Astrocyte of the cerebellum (primary cell): Measurements from ENCODE around the gene CAAP1.
A peak's percentile ranks its signal among the peaks of the same experiment; 100 is the strongest.
"Not testable (repeated sequence)": the region's sequence is repeated elsewhere in the genome, so short reads cannot be mapped to it uniquely, and the experiment has no call there.

Experiments used
- DNase-seq: peaks from one replicate; pipeline ENCODE4 v3.0.0-alpha.2; 2011; ENCODE audit warnings: low read depth
- H3K4me3 ChIP-seq: 2 replicates; pipeline ENCODE4 v1.5.1; 2011; ENCODE audit warnings: mild to moderate bottlenecking, low read depth, low read length, moderate library complexity
- in situ Hi-C: cut with HindIII; loops from 2 replicates; pipeline ENCODE4 v1.10.0; 2017; ENCODE audit warnings: low sequenced_read_pairs
- TF ChIP-seq, protein P1 (sequence below): IDR thresholded peaks from 2 replicates; pipeline ENCODE4 v1.5.1; 2012; ENCODE audit warnings: low read length, low read depth, moderate library complexity, mild to moderate bottlenecking; ENCODE audit errors: missing control alignments

Gene CAAP1

DNA sequence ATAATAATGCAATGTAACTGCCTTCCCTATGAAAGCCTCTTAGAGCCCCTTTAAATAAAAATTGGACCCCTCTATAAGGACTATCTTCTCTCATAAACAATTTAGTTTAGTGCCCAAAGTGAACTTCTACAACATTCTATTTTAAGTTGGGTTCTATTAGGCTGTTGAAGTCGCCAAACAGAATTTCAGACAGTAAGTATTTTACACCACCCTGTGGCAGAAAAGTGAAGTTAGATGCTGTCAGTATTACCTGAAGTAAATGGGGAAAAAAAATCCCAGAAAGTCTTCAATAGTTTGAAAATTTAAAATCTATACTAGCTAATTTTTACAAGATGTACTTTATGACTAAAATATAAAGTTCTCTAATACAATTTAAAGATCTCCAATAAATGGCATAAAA, 29.5 kb downstream of the CAAP1 start:
- DNase-seq, result peak; percentile 6
- no peak overlapping the region for H3K4me3 ChIP-seq
- in situ Hi-C loops, result no loop called here
- TF ChIP-seq, protein P1, sequence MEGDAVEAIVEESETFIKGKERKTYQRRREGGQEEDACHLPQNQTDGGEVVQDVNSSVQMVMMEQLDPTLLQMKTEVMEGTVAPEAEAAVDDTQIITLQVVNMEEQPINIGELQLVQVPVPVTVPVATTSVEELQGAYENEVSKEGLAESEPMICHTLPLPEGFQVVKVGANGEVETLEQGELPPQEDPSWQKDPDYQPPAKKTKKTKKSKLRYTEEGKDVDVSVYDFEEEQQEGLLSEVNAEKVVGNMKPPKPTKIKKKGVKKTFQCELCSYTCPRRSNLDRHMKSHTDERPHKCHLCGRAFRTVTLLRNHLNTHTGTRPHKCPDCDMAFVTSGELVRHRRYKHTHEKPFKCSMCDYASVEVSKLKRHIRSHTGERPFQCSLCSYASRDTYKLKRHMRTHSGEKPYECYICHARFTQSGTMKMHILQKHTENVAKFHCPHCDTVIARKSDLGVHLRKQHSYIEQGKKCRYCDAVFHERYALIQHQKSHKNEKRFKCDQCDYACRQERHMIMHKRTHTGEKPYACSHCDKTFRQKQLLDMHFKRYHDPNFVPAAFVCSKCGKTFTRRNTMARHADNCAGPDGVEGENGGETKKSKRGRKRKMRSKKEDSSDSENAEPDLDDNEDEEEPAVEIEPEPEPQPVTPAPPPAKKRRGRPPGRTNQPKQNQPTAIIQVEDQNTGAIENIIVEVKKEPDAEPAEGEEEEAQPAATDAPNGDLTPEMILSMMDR, result peak; percentile 31

DNA sequence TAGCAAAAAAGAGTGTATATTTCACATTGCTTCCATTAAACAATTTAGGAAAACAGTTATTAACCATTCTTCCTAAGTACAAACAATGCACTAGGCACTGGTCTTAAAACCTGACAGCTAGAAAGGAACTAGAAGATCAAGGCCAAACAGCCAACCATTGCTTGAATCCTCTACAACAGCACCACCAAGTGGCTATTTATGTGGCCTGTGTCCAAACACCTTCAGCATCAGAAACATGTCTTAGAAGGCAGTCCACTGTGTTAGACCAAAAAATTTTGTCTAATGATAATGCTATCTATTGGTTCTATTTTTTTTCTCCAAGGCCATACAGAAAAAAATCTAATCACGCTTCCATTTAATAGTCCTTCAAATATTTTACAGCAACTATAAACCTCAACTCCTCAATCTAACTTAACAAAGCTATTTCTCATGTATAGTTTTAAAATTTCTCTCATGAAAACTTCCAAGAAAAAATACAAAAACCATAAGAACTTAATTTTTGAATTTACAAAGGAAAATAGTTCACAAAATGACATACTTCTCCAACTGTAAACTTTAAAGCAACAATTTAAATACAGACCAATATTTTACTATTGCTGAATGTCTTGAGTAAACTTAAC, 36.1 kb downstream of the CAAP1 start:
- TF ChIP-seq, protein P1, result peak; percentile 64

DNA sequence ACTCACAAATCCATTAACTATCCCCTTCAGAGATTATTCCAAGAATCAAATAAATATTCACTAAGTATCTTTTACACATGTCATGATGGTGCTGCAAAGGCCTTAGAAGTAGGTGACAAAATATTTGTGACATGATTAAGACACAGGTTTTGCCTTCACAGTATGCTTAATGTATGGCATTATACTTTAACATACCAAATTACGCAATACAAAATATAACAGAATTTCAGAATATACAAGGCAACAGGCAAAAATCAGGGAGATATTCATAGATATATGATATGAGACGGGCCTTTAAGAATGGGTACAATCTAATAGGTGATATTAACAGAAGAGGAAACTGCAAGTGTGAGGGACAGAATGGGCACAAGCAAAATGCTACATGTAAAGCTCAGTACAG, 41.6 kb downstream of the CAAP1 start:
- no peak for DNase-seq
- TF ChIP-seq, protein P1, result no peak
- H3K4me3 ChIP-seq, result no peak overlapping the region
- in situ Hi-C loops, result no loop called here

More for the DNA sequence above, 36.1 kb downstream of the CAAP1 start:
- no peak overlapping the region for H3K4me3 ChIP-seq
- peak; percentile 49 for DNase-seq
- in situ Hi-C loops, result no loop called here

DNA sequence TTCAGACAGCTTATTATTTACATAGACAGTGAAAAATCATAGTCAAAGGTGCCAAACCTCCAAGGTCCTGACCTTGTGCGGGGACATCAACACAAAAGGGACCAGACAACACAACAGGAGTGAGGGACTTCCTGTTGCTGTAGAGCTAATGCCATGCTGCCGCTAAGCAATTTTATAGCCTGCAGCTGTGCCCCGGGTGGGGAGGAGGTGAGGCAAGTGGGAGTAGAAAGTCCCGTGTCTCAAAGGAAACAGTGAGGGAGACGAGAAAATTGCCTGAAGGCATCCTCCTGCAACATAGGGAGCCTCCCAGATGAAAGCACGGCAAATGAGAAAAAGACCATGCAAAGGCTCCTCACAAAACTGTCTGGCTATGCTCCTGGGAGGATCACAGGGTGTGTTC, 58.8 kb downstream of the CAAP1 start:
- H3K4me3 ChIP-seq, result no peak overlapping the region
- TF ChIP-seq, protein P1, result no peak
- DNase-seq, result no peak
- in situ Hi-C loops, result no loop called here

DNA sequence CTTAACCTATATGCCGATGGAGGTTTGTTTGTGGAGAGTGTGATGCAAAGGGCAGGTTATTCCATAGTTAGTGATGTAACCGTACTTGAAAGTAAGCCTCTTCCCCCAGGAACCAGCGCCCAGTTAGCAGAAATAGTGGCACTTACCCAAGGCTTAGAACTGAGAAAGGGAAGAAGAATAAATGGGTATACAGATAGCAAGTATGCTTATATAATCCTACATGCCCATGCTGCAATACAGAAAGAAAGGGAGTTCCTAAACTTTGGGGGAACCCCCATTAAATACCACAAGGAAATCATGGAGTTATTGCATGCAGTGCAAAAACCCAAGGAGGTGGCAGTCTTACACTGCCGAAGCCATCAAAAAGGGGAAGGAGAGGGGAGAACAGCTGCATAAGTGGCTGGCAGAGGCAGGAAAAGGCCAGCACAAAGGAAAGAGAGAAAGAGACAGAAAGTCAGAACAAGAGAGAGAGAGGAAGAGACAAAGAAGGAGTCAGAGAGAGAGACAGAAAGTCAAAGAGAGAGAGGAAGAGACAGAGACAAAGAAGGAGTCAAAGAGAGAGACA, 64.1 kb downstream of the CAAP1 start:
- DNase-seq, H3K4me3 ChIP-seq, in situ Hi-C loops: not testable (repeated sequence)

DNA sequence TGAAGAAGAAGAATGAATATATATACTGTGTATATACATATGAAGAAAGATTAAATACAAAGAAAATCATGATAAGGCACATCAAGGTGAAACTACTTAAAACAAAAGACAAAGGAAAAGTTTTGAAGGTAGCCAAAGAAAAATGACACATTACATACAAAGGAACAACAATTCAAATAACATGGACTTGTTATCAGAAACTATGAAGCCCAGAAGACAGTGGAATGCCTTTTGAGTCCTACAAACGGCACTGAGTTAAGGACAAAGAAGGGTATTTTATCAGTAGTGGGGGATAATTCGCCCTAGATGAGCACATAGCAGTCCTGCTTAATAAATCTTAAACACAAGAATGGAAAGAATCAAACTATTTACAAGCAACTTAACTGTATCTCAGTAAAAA, 77.8 kb downstream of the CAAP1 start:
- TF ChIP-seq, protein P1, result no peak
- no peak for DNase-seq
- in situ Hi-C loops, result no loop called here

DNA sequence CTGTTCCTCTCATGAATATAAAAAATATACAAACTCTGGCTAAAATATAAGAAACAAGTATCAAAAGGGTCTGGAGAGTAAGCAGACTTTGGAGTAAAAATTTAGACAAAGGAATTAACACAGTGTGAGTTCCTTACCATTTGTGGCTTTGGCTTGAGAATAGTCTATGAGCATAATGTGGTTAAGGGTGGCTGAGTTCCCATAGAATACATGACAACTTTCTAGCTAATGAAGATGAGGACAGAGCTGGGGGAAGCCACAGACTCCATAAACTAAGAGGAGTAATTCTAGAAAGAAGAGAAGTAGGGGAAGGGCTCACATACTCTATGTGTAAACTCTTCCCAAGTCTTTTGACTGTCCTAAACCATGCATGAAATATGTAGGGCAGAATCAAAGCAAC, 79.4 kb downstream of the CAAP1 start:
- peak; percentile 77 for DNase-seq
- in situ Hi-C loops, result no loop called here
- no peak overlapping the region for H3K4me3 ChIP-seq
- TF ChIP-seq, protein P1, result no peak

More for the DNA sequence above, 77.8 kb downstream of the CAAP1 start:
- H3K4me3 ChIP-seq, result no peak overlapping the region
